Measurements from ENCODE around the gene SLC24A3.

DNA sequence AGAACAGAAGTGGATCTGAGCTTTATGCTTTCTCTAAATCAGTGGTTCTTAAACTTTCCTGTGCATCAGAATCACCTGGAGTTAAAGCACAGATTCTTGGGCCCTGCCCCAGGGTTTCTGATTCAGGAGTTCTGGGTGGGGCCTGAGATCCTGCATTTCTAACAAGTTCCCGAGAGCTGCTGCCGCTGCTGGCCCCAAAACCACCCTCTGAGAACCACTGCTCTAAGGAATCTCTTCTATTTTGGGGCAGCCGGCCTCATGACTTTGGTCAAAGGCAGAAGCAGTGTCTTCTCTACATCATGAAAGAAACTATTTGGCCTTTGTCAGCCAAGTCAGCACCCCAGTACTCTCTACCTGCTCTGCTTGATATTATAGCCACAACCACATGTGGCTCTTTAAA lies 503.5 kb downstream of the SLC24A3 start:
- TF ChIP-seq EZH2phosphoT487 (IDR thresholded peaks at IDR 0.05; ENCODE audit: insufficient read depth, low read depth) (no peak), EZH2 (IDR thresholded peaks at IDR 0.05; ENCODE audit: insufficient read depth, poor library complexity, severe bottlenecking) (no peak)
